Effector memory CD8-positive, alpha-beta T cell (primary cell): ENCODE measurements around the gene IL1RAPL2.
"Not testable (repeated sequence)": the region's sequence is repeated elsewhere in the genome, so short reads cannot be mapped to it uniquely, and the experiment has no call there.

ENCODE experiments used
- ATAC-seq: fragments of 150-1000 bp; cut with Tn5 transposase; replicated peaks from 2 replicates; pipeline ENCODE4 v1.10.0; 2021; ENCODE audit warnings: mild to moderate bottlenecking, moderate library complexity
- DNase-seq, 3 experiments: peaks; one replicate each; pipeline ENCODE4 v3.0.0; 2021
- H3K27ac Mint-ChIP-seq, 2 donors: one replicate each; pipeline ENCODE4 v1.8.0; 2022; ENCODE audit warnings: mild to moderate bottlenecking in 2 of 2, mixed read lengths in 2 of 2, moderate library complexity in 2 of 2
- H3K27me3 Mint-ChIP-seq, 2 donors: one replicate each; pipeline ENCODE4 v1.8.0; 2022; ENCODE audit warnings: mixed read lengths in 2 of 2
- H3K36me3 Mint-ChIP-seq: one replicate; pipeline ENCODE4 v1.8.0; 2022; ENCODE audit warnings: mild to moderate bottlenecking, moderate library complexity, mixed read lengths; ENCODE audit not compliant: insufficient read depth
- H3K4me1 Mint-ChIP-seq, 2 donors: one replicate each; pipeline ENCODE4 v1.8.0; 2022; ENCODE audit warnings: low read depth in 2 of 2, mixed read lengths in 2 of 2
- H3K4me3 Mint-ChIP-seq, 2 donors: one replicate each; pipeline ENCODE4 v1.8.0; 2022; ENCODE audit warnings: mild to moderate bottlenecking in 2 of 2, mixed read lengths in 2 of 2, moderate library complexity in 2 of 2
- H3K9me3 Mint-ChIP-seq, 2 donors: one replicate each; pipeline ENCODE4 v1.8.0; 2022; ENCODE audit warnings: mixed read lengths in 2 of 2

The IL1RAPL2 gene

GRCh38 chrX:105038672-105039328, 472.8 kb downstream of the IL1RAPL2 start:
- ATAC-seq, result no peak

DNA sequence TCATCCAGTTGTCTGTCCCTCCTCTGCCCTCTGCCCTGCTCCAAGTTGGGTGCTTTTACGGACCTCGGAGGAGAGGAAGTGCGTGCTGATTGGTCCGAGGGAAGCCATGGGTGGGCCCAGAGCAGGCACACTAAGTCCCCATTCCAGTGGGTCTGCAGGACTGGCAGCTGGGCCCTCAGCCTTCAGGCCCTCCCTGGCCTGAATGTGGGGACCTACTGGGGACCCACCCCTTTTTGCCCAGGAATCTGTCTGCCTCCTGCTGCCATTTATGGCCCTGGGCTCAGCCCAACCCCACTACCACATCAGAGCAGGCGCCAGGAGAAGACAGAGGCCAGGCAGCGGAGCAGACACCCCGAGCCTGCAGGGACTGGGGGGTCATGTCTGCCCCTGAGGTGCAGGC, 484.9 kb downstream of the IL1RAPL2 start:
- H3K4me1 Mint-ChIP-seq, result no peaks in the 10 kb centered on the region
- ATAC-seq (no peak), DNase-seq (no peak)
- no peak overlapping the region for H3K4me3 Mint-ChIP-seq
- no peak overlapping the region for H3K27ac Mint-ChIP-seq
- no peaks in the 10 kb centered on the region for H3K27me3 Mint-ChIP-seq
- peaks cover 0 to 4% of the 10 kb centered on the region in 2 donors for H3K9me3 Mint-ChIP-seq
- H3K36me3 Mint-ChIP-seq, result no peaks in the 10 kb centered on the region

More at GRCh38 chrX:105038672-105039328, 472.8 kb downstream of the IL1RAPL2 start:
- no peaks in the 10 kb centered on the region for H3K4me1 Mint-ChIP-seq
- no peaks in the 10 kb centered on the region for H3K36me3 Mint-ChIP-seq
- no peak for DNase-seq
- no peaks in the 10 kb centered on the region for H3K9me3 Mint-ChIP-seq
- H3K4me3 Mint-ChIP-seq, result no peak overlapping the region
- no peak overlapping the region for H3K27ac Mint-ChIP-seq
- no peaks in the 10 kb centered on the region for H3K27me3 Mint-ChIP-seq

- no peaks in the 10 kb centered on the region for H3K36me3 Mint-ChIP-seq
- no peaks in the 10 kb centered on the region for H3K27me3 Mint-ChIP-seq
- DNase-seq, result no peak
- no peaks in the 10 kb centered on the region for H3K4me1 Mint-ChIP-seq
- H3K9me3 Mint-ChIP-seq, result peaks cover 0 to 4% of the 10 kb centered on the region in 2 donors
- no peak overlapping the region for H3K27ac Mint-ChIP-seq
- ATAC-seq, result no peak
- H3K4me3 Mint-ChIP-seq, result no peak overlapping the region
These were observed 485.4 kb downstream of the IL1RAPL2 start for GRCh38 chrX:105051364-105051763.

DNA sequence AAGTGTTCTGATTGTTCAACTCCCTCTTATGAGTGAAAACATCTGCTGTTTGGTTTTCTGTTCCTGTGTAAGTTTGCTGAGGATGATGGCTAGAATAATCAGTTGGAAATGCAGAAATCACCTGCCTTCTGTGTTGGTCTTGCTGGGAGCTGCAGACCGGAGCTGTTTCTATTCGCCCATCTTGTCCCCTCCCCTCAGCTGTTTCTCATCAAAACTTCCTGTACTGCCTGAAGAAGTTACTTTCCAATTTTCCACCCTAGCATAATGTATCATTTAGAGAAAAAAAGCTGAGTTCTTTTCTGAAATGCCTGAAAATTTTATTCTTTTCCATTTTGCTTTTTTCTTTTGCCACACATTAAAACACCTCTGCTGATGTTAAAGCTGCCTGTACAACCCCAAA, 486.9 kb downstream of the IL1RAPL2 start:
- H3K4me1 Mint-ChIP-seq, result no peaks in the 10 kb centered on the region
- no peaks in the 10 kb centered on the region for H3K27me3 Mint-ChIP-seq
- H3K4me3 Mint-ChIP-seq, result no peak overlapping the region
- DNase-seq, result no peak
- no peaks in the 10 kb centered on the region for H3K9me3 Mint-ChIP-seq
- ATAC-seq, result no peak
- H3K27ac Mint-ChIP-seq, result no peak overlapping the region
- no peaks in the 10 kb centered on the region for H3K36me3 Mint-ChIP-seq

DNA sequence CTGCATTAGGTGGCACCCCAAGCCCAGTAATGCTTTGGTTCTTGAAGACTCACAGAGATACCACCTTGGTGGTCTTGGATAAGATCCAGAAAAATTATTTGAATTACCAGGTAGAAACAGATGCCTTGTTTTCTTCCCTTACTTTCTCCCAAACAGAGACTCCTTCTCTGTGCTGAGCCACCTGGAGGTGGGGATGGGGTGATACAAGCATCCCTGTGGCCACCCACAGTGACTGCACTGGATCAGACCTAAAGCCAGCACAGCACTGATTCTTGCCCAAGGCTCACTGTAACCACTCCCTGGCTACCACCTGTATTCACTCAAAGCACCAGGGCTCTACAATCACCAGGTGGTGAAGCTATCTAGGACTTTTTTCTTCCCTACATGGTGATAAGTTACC, 497.7 kb downstream of the IL1RAPL2 start:
- Mint-ChIP-seq H3K27me3 (no peaks in the 10 kb centered on the region), H3K36me3 (no peaks in the 10 kb centered on the region), H3K4me1 (no peaks in the 10 kb centered on the region), H3K9me3 (peaks cover 0 to 3% of the 10 kb centered on the region in 2 donors), H3K27ac (no peak overlapping the region), H3K4me3 (no peak overlapping the region)
- DNase-seq (no peak), ATAC-seq (no peak)

DNA sequence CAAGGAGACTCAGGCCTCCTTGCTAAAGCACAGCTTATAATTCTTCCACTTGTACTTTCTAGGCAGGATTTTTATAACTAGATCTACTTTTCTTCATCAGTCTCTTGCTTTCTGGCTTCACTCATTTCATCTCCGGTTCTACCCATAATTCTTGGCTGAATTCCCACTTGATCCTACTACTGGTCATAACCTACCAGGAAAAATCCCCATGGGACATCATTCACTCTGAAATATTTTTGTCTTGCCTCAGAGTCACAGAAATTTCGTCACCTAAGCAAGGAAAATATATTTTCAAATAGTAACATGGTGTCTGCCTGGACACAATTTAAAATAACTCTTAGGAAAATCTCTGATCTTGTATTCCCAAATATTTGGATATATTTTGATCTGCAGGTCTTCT, 532.2 kb downstream of the IL1RAPL2 start:
- H3K4me3 Mint-ChIP-seq, result no peak overlapping the region
- no peak for DNase-seq
- peaks cover 2 to 11% of the 10 kb centered on the region in 2 donors for H3K9me3 Mint-ChIP-seq

GRCh38 chrX:105098812-105099211, 532.8 kb downstream of the IL1RAPL2 start:
- H3K9me3 Mint-ChIP-seq, result peaks cover 2 to 11% of the 10 kb centered on the region in 2 donors
- no peaks in the 10 kb centered on the region for H3K4me1 Mint-ChIP-seq
- H3K27me3 Mint-ChIP-seq, result no peaks in the 10 kb centered on the region
- DNase-seq (no peak), ATAC-seq (no peak)
- no peaks in the 10 kb centered on the region for H3K36me3 Mint-ChIP-seq
- no peak overlapping the region for H3K4me3 Mint-ChIP-seq
- no peak overlapping the region for H3K27ac Mint-ChIP-seq

More for the DNA sequence above, 532.2 kb downstream of the IL1RAPL2 start:
- no peak overlapping the region for H3K27ac Mint-ChIP-seq
- H3K36me3 Mint-ChIP-seq, result no peaks in the 10 kb centered on the region
- H3K27me3 Mint-ChIP-seq, result no peaks in the 10 kb centered on the region
- no peaks in the 10 kb centered on the region for H3K4me1 Mint-ChIP-seq
- no peak for ATAC-seq

GRCh38 chrX:105101378-105101777, 535.4 kb downstream of the IL1RAPL2 start:
- H3K36me3 Mint-ChIP-seq, result no peaks in the 10 kb centered on the region
- H3K27me3 Mint-ChIP-seq, result no peaks in the 10 kb centered on the region
- no peak overlapping the region for H3K27ac Mint-ChIP-seq
- no peaks in the 10 kb centered on the region for H3K4me1 Mint-ChIP-seq
- DNase-seq (no peak), ATAC-seq (no peak)
- peaks cover 2 to 11% of the 10 kb centered on the region in 2 donors for H3K9me3 Mint-ChIP-seq
- no peak overlapping the region for H3K4me3 Mint-ChIP-seq

DNA sequence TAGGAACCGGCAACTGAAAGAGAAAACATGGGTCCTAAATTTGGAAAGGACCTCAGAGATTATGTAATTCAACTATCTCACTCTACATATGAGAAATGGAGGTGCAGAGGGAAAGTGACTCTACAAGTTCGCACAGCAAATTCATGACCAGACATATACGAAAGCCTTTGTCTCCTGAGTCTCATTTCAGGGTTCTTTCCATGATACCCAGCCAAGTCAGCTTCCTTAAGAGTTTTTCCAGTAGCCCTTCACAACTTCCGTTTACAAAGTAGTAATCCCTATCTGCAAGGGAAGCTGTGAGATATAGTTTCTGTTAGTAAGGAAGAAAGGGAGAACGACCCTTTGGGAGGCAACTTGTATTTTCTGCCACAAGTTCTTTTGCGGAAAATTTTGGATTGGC, 543.9 kb downstream of the IL1RAPL2 start:
- Mint-ChIP-seq H3K9me3 (no peaks in the 10 kb centered on the region), H3K4me1 (no peaks in the 10 kb centered on the region), H3K36me3 (no peaks in the 10 kb centered on the region), H3K27me3 (no peaks in the 10 kb centered on the region), H3K27ac (no peak overlapping the region), H3K4me3 (no peak overlapping the region)
- no peak for DNase-seq
- no peak for ATAC-seq

GRCh38 chrX:105114554-105115130, 548.6 kb downstream of the IL1RAPL2 start:
- no peak for DNase-seq
- H3K4me3 Mint-ChIP-seq, result no peak overlapping the region
- no peaks in the 10 kb centered on the region for H3K4me1 Mint-ChIP-seq
- no peaks in the 10 kb centered on the region for H3K27me3 Mint-ChIP-seq
- H3K27ac Mint-ChIP-seq, result no peak overlapping the region
- no peaks in the 10 kb centered on the region for H3K9me3 Mint-ChIP-seq
- no peaks in the 10 kb centered on the region for H3K36me3 Mint-ChIP-seq
- no peak for ATAC-seq

DNA sequence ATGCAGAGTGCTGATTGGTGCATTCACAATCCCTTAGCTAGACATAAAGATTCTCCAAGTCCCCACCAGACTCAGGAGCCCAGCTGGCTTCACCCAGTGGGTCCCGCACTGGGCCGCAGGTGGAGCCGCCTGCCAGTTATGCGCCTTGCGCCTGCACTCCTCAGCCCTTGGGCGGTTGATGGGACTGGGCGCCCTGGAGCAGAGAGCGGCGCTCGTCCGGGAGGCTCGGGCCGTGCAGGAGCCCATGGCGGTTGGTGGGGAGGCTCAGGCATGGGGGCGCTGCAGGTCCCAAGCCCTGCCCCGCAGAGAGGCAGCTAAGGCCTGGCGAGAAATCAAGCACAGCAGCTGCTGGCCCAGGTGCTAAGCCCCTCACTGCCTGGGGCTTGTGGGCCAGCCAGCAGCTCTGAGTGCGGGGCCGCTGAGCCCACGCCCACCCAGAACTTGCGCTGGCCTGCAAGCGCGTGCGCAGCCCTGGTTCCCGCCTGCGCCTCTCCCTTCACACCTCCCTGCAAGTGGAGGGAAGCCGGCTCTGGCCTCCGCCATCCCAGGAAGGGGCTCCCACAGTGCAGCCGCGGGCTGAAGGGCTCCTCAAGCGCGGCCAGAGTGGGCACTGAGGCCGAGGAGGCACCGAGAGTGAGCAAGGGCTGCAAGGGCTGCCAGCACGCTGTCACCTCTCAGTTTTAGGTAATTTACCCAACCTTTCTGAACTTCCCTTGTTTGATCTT, 549.8 kb downstream of the IL1RAPL2 start:
- H3K4me1 Mint-ChIP-seq, H3K27ac Mint-ChIP-seq, H3K9me3 Mint-ChIP-seq, H3K27me3 Mint-ChIP-seq, DNase-seq, ATAC-seq, H3K4me3 Mint-ChIP-seq, H3K36me3 Mint-ChIP-seq: not testable (repeated sequence)

DNA sequence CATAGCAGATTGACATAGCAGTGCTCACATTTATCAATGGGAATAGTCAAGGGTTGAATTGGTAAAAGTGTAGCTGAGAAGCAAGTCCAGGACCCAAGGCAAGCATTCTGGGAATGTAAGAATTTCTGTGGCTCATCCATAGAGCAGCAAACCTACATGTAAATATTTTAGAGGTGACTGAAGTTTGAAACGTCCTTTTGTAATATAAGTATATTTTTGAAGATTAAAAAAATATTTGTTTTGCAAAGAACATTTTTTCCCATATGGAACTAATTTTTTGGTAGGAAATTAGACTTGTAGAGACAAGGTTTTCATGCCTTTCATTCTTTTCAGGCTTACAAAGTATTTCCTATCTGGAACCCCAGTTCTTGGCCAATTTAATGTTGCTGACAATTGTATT, 550.5 kb downstream of the IL1RAPL2 start:
- Mint-ChIP-seq H3K9me3 (no peaks in the 10 kb centered on the region), H3K27me3 (no peaks in the 10 kb centered on the region), H3K27ac (no peak overlapping the region), H3K4me1 (no peaks in the 10 kb centered on the region), H3K36me3 (no peaks in the 10 kb centered on the region), H3K4me3 (no peak overlapping the region)
- ATAC-seq (no peak), DNase-seq (no peak)

DNA sequence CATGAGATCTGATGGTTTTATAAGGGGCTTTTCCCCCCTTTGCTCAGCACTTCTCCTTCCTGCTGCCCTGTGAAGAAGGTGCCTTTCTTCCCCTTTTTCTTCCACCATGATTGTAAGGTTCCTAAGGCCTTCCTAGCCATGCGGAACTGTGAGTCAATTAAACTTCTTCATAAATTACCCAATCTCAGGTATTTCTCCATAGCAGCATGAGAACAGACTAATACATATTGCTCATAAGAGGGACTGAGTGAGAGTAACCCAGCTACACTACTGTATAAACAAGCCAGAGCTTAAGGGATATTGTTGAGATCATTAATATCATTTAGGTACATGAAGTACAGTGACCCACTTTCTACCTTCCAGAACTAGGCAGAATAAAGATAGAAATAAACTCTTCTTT, 551.6 kb downstream of the IL1RAPL2 start:
- H3K27me3 Mint-ChIP-seq, result no peaks in the 10 kb centered on the region
- H3K9me3 Mint-ChIP-seq, result no peaks in the 10 kb centered on the region
- DNase-seq (no peak), ATAC-seq (no peak)
- no peaks in the 10 kb centered on the region for H3K4me1 Mint-ChIP-seq
- H3K4me3 Mint-ChIP-seq, result no peak overlapping the region
- H3K27ac Mint-ChIP-seq, result no peak overlapping the region
- no peaks in the 10 kb centered on the region for H3K36me3 Mint-ChIP-seq

DNA sequence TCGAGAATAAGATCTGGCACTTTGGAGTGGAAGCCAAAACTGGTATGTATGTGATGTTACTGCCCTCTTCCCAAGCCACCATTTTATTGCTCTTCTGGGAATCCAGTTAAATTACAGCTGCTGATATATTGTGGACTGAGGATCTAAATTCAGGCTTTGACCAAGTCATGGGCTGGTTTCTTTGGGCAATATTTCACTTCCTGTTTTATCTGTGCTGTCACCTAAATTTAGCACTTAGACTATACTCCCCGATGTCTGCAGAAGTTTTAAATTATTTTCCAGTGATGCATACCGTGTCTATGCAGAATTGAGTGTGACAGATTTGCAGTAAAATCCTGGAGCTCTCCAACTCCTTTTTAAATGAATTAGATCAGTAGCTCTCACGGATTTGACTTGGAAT, 554.5 kb downstream of the IL1RAPL2 start:
- DNase-seq, result no peak
- no peak for ATAC-seq
- Mint-ChIP-seq H3K27me3 (no peaks in the 10 kb centered on the region), H3K4me3 (no peak overlapping the region), H3K4me1 (no peaks in the 10 kb centered on the region), H3K36me3 (no peaks in the 10 kb centered on the region), H3K27ac (no peak overlapping the region), H3K9me3 (no peaks in the 10 kb centered on the region)
